ENCODE results near the gene TSPEAR. TPM values are rescaled to one million over a fixed set of nuclear protein-coding genes. Genes with fewer than 3 reads are reported as not detected.

Gene TSPEAR
- total RNA-seq, 1 experiment from 2014 or later: 2.1 TPM

DNA sequence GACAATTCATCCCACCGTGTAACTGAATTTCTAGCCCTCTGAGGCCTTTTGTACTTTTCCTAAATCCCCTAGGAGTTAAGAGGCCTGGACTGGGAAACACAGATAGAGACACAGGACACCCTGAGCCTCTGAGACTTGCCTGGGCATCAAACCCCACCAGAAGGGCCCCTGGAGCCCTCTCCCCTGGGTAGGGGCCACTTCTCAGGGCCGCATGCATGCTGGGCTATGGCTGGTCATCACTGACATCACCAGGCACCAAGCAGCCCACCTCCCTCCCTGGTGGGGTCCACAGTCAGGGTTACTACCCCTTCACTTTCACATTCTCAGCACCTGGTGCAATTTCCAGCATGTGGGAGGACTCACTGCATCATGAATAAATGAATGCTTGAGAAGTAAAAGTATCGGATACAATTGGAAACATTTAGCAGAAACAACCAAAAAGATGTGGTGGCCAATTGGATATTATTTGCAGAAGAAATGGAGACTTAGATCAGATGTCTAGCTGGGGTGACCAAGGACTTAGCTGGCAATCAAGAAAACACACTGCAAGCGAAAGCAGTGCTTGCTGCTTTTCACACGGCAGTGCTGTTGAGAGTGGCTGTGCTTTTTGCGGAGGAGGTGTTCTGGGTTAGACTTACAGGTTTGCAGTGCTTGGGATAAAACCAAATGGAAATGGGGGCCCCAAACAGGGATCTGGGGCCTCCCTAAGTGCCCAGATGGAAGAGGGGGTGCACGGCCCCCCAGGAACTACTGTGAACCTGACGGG lies 111.9 kb downstream of the TSPEAR start (continued):
- TF ChIP-seq ERG (CRISPR knock-in tag; IDR thresholded peaks at IDR 0.05) (no peak), IRF2 (CRISPR knock-in tag; IDR thresholded peaks at IDR 0.05; ENCODE audit: borderline replicate concordance, low read depth) (no peak), GRHL2 (CRISPR knock-in tag; IDR thresholded peaks at IDR 0.05; ENCODE audit: insufficient replicate concordance, severe bottlenecking) (no peak), CTCF (IDR thresholded peaks at IDR 0.05) (no peak), TP53 (CRISPR knock-in tag; IDR thresholded peaks at IDR 0.05) (no peak), NFYB (CRISPR knock-in tag; conservative IDR thresholded peaks at IDR 0.05; ENCODE audit: low read depth) (no peak), GTF2I (CRISPR knock-in tag; conservative IDR thresholded peaks at IDR 0.05) (no peak), AFF4 (CRISPR knock-in tag; IDR thresholded peaks at IDR 0.05; ENCODE audit: borderline replicate concordance) (no peak), TEAD4 (CRISPR knock-in tag; IDR thresholded peaks at IDR 0.05) (no peak), NR1H2 (CRISPR knock-in tag; IDR thresholded peaks at IDR 0.05) (no peak), ZNF416 (CRISPR knock-in tag; IDR thresholded peaks at IDR 0.05) (no peak), ETV6 (CRISPR knock-in tag; IDR thresholded peaks at IDR 0.05) (no peak)

GRCh38 chr21:44598061-44598460 lies 113.3 kb downstream of the TSPEAR start:
- Mint-ChIP-seq H3K4me1 (peaks cover 52% of the 10 kb centered on the region), H3K36me3 (no peaks in the 10 kb centered on the region), H3K4me3 (no peak overlapping the region), H3K27ac (peak overlapping the region; percentile 86), H3K27me3 (ENCODE audit: low read depth) (no peaks in the 10 kb centered on the region; the same call in 1 of the 2 replicates), H3K9me3 (no peaks in the 10 kb centered on the region)
- POLR2A ChIA-PET: no interaction called here
- DNase-seq (ENCODE audit: low spot score): no peak
- peak; percentile 49 for ATAC-seq
- CTCF ChIA-PET: no interaction called here
- TF ChIP-seq, protein P1, sequence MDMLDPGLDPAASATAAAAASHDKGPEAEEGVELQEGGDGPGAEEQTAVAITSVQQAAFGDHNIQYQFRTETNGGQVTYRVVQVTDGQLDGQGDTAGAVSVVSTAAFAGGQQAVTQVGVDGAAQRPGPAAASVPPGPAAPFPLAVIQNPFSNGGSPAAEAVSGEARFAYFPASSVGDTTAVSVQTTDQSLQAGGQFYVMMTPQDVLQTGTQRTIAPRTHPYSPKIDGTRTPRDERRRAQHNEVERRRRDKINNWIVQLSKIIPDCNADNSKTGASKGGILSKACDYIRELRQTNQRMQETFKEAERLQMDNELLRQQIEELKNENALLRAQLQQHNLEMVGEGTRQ (CRISPR knock-in tag; IDR thresholded peaks at IDR 0.05): no peak
- TF ChIP-seq NR2C2 (CRISPR knock-in tag; IDR thresholded peaks at IDR 0.05): no peak
- no peak for TF ChIP-seq CDX4 (CRISPR knock-in tag; IDR thresholded peaks at IDR 0.05; ENCODE audit: borderline replicate concordance)
- TF ChIP-seq ZNF416 (CRISPR knock-in tag; IDR thresholded peaks at IDR 0.05): no peak
- TF ChIP-seq, protein P2, sequence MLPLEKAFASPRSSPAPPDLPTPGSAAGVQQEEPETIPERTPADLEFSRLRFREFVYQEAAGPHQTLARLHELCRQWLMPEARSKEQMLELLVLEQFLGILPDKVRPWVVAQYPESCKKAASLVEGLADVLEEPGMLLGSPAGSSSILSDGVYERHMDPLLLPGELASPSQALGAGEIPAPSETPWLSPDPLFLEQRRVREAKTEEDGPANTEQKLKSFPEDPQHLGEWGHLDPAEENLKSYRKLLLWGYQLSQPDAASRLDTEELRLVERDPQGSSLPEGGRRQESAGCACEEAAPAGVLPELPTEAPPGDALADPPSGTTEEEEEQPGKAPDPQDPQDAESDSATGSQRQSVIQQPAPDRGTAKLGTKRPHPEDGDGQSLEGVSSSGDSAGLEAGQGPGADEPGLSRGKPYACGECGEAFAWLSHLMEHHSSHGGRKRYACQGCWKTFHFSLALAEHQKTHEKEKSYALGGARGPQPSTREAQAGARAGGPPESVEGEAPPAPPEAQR (CRISPR knock-in tag; IDR thresholded peaks at IDR 0.05): no peak
- TF ChIP-seq NFATC4 (CRISPR knock-in tag; IDR thresholded peaks at IDR 0.05): no peak
- TF ChIP-seq ZMAT4 (CRISPR knock-in tag; IDR thresholded peaks at IDR 0.05): no peak
- TF ChIP-seq KAT7 (CRISPR knock-in tag; IDR thresholded peaks at IDR 0.05; ENCODE audit: borderline replicate concordance): no peak
- no peak for TF ChIP-seq E2F4 (CRISPR knock-in tag; IDR thresholded peaks at IDR 0.05; ENCODE audit: borderline replicate concordance, low read depth)
